Endothelial cell of umbilical vein (primary cell): ENCODE measurements around the gene LDHAL6B.

ENCODE experiments used
- EZH2 ChIP-seq: IDR thresholded peaks from 2 replicates; pipeline ENCODE4 v1.6.1; 2012; ENCODE audit warnings: borderline replicate concordance, low read depth, mild to moderate bottlenecking, moderate library complexity, low read length, inconsistent platforms; ENCODE audit not compliant: severe bottlenecking
- FOS ChIP-seq: IDR thresholded peaks from 2 replicates; pipeline ENCODE4 v1.6.1; 2011; ENCODE audit warnings: mild to moderate bottlenecking, low read length, moderate library complexity, borderline replicate concordance; ENCODE audit not compliant: insufficient read depth
- MYC ChIP-seq: IDR thresholded peaks from one replicate; pipeline ENCODE4 v1.6.1; 2011; ENCODE audit warnings: mild to moderate bottlenecking, low read depth, low read length
- POLR2A ChIP-seq: IDR thresholded peaks from 2 replicates; pipeline ENCODE4 v1.6.1; 2012; ENCODE audit warnings: low read depth, mild to moderate bottlenecking, control low read depth, low read length
- POLR2AphosphoS5 ChIP-seq: IDR thresholded peaks from 2 replicates; pipeline ENCODE4 v1.6.1; 2012; ENCODE audit warnings: low read depth, mild to moderate bottlenecking, control low read depth, low read length, moderate library complexity; ENCODE audit not compliant: insufficient read depth
- TF ChIP-seq, protein P1 (sequence below), 2 donors: IDR thresholded peaks; 1 replicate in 1 of 2; 2 replicates in 1 of 2; pipeline ENCODE4 v1.5.1; 2011; ENCODE audit warnings: low read length in 2 of 2, mild to moderate bottlenecking in 2 of 2, moderate library complexity in 2 of 2, control low read depth in 1 of 2, inconsistent platforms in 1 of 2, low read depth in 1 of 2; ENCODE audit not compliant: insufficient read depth in 1 of 2; ENCODE audit errors: extremely low read depth in 1 of 2
- TF ChIP-seq, protein P2 (sequence below): IDR thresholded peaks from 2 replicates; pipeline ENCODE4 v1.6.1; 2011; ENCODE audit not compliant: insufficient read depth, insufficient read length

DNA sequence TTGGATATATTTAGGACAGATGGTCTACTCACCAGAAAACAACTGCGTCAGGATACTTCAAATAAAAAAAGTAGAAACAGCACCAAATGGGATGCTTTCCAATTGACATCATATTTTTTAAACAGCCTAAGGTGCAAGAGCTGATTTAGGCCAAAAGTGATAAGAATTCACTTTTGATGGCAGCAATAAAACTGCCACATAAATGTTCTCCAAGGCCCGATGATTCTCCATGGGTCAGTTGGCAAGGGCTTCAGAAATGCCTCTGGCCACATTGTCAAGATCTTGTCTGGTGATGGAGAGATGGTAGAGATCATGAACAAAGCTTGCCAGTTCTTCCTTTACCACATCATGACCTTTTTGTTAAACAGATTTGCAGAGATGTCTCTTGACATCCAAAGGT is 38.9 kb downstream of the LDHAL6B start:
- TF ChIP-seq EZH2 (no peak), POLR2A (no peak), POLR2AphosphoS5 (no peak), FOS (no peak), MYC (no peak)
- TF ChIP-seq, protein P1, sequence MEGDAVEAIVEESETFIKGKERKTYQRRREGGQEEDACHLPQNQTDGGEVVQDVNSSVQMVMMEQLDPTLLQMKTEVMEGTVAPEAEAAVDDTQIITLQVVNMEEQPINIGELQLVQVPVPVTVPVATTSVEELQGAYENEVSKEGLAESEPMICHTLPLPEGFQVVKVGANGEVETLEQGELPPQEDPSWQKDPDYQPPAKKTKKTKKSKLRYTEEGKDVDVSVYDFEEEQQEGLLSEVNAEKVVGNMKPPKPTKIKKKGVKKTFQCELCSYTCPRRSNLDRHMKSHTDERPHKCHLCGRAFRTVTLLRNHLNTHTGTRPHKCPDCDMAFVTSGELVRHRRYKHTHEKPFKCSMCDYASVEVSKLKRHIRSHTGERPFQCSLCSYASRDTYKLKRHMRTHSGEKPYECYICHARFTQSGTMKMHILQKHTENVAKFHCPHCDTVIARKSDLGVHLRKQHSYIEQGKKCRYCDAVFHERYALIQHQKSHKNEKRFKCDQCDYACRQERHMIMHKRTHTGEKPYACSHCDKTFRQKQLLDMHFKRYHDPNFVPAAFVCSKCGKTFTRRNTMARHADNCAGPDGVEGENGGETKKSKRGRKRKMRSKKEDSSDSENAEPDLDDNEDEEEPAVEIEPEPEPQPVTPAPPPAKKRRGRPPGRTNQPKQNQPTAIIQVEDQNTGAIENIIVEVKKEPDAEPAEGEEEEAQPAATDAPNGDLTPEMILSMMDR (IDR thresholded peaks at IDR 0.05; ENCODE audit: extremely low read depth in 1 of 2, insufficient read depth in 1 of 2, low read depth in 1 of 2, low read length in 2 of 2): no peak
- TF ChIP-seq, protein P2, sequence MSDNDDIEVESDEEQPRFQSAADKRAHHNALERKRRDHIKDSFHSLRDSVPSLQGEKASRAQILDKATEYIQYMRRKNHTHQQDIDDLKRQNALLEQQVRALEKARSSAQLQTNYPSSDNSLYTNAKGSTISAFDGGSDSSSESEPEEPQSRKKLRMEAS: no peak
